KG1 (cell line): ENCODE measurements around the gene KCNJ1.

Experiments
- DNase-seq: peaks from one replicate; lab custom pipeline; 2025; lab: John Stamatoyannopoulos, UW

The KCNJ1 gene

DNA sequence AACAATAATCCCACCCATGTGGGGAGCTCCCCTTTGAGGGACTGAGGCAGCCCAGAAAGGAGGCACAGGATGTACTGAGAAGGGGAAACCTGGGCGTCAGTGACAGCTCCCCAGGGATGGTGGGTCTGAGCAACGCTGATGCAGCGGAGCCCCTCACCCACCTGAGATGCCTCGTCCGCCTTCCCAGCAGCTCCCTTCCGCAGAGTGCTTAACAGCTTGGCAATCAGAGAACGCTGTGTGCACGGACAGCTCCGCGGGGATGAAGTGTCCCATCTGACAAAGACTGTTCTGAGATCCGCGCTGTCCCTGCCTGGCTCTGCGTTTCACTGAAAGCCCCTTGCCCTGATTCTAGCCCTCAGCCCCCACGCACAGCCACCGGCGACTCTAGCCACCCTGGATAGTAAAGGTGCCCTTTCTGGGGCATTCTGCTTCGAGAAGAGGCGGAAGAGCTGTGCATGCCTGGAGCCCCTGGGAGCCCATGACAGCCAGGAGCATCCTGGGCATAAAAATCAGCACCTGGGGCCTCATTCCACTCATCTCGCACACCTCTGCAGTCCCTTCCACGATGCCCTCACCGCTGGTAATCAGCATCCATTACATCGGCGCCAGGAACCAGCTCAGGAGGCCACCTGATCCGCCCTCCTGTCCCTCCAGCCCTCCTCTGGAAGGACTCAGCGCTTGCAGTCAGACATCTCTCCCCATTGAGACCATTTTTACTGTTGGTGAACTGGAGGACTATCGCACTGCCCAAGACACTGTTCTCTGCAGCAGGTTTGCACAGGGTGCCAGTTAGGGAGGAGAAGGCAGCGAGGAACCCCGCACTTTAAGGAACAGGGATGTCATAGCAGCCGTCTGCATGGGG is 34.8 kb upstream of the KCNJ1 start:
- no peak for DNase-seq

DNA sequence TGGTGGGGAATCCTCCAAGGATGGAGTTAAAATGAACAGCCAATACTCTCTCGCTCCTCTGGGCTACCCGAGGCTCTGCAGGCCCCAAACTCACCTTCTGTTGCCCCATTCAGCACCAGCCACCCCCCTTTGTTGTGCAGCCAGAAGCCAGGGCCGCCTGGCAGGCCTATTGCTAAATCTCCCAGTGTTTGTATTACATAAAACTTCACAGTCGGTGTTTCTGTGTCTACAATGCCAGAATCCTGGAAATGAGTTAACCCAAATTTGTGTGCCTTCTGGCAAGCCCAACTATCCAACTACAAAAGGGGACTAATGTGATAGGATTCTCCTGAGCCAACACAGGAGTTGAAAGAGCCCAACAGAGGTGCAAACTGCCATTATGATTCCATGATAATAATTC is 33.4 kb upstream of the KCNJ1 start:
- DNase-seq = no peak

DNA sequence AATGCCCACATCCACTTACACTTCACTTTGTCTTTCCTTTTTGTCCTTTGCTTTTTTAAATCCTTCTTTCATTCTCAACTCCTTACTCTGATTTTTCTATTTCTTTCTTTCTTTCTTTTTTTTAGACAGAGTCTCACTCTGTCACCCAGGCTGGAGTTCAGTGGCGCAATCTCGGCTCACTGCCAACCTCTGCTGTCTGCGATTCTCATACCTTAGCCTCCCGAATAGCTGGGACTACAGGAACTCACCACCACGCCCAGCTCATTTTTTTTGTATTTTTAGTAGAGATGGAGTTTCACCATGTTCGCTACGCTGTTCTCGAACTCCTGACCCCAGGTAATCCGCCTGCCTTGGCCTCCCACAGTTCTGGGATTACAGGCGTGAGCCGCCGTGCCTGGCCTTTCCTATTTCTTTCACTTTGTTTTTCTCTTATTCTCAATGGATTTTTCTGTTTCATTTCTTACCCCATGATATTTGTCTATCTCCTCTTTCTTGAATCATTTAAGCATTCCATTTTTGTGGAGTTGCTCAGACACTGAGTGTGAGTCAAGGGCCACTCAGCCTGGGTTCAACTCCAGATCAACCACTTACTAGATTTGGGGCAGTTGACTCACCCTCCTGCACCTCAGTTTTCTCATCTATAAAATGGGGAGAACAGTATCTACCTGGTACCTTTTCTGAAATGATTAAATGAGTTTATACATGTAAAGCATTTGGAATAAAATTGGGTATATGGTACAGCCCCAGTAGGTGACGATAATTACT is 31.7 kb upstream of the KCNJ1 start:
- no peak for DNase-seq

DNA sequence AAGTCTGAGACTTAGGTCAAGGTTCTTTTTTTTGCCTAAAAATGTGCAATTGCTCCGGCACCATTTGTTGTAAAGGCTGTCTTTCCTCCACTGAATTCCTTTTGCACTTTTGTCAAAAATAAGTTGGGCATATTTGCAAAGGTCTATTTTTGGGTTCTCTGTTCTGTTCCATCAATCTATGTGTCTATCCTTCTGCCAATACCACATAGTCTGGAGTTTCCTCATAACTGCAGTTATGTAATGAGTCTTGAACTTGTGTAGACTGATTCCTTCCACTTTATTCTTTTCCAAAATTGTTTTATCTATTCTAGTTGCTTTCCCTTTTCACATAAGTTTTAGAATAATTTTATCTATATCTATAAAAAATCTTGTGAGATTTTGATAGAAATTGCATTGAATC is 30.7 kb upstream of the KCNJ1 start:
- DNase-seq = no peak

DNA sequence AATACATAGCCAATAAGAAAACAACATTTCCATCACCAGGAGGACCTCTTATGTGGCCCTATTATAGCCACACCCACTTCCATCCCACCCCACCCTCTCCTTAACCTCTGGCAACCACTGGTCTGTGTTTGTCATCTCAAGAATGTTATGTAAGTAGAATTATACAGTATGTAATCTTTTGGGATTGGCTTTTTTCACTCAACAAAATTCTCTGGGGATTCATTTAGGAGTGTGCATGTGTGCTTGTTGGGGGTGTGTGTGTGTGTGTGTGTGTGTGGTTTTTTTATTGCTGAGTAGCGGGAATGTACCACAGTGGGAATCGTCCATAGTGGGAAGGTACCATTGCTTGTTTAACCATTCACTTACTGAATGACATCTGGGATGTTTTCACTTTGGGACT is 29.3 kb upstream of the KCNJ1 start:
- DNase-seq = no peak

DNA sequence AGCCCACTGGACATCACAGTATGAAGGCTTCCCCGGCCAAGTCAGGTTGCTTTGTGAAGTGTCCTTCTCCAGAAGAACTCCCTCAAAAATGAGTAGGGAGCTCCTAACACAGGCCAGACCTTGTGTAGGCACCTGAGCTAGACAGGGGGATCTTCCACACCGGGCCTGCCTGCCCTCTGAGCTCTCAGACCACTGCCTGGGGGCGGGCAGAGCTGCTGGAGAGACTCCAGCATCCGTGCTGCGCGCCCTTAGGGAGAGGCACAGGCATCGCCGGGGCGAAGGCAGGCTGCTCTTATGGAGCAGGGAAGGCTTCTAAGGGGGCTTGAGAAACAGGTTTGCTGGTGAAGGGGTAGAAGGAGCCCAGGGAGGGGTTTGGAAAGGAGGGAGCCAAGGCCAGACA is 28.4 kb upstream of the KCNJ1 start:
- no peak for DNase-seq

DNA sequence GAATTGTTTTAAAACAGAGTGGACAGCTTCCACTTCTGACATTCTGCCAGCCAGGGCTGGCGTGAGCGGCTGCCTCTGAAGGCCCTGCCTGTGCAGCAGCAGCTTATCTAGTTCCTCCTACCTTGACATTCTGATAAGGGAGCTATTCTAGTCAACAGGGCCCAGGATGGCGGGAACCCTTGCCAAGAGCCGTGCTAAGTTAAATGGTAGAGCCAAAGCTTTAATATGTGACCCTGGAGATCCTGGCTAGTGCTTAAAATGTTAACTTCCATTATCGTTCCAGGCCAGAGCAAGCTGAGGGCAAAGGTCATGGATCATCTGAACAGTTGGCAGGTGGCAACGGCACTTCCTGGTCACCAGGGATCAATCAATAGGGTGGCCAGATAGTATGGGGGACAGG is 27.6 kb upstream of the KCNJ1 start:
- no peak for DNase-seq

DNA sequence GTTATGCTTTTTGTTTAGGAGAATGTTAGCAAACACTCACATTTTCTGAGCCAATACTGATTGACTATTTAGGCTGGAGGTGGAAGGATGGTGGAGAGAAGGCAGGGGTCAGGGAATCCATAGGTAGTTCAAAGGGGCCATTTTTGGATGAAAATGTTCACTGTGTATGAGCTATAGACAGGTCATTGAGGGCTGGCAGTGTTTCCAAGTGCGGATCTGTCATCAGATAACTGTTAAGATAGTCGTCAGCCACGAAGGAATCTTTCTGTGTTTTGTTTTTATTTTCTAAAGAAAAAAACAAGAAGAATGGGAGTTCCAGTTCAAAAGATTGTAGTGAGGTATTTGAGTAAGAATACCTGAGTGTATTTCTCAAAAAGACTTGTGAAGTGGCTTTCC is 27.2 kb upstream of the KCNJ1 start:
- DNase-seq = no peak

DNA sequence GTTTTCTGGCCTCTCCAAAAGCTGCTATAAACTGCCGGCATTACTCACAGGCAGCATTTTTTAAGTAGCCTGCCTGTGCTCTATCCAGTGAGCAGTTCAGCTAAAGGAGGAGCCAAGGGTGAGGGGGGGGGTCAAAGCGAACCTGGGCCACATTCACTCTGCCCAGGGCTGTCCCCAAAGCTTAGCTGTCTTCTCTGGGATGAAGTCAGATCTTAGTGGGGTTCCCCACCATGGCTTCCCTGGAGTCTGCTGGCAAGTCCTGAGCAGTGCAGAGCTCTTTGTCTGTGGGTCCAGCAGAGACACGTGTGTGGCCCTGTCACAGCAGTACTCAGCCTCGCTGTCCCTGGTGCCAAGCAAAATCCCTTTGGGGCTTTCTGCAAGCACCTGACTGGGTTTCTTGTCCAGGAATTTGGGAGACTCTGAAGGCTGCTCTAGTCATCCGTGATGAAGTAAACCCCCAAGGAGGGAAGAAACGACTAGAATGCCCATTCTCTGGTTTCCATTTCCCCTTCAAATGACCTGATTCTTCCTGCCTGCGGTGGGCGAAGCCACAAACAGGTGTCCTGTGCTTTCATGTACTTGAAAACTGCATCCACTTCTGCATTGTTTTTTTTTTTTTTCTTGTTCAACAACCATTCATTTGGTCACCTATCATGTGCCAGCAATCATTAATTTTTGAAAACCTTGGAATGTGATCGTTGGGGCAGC is 26.6 kb upstream of the KCNJ1 start:
- no peak for DNase-seq

DNA sequence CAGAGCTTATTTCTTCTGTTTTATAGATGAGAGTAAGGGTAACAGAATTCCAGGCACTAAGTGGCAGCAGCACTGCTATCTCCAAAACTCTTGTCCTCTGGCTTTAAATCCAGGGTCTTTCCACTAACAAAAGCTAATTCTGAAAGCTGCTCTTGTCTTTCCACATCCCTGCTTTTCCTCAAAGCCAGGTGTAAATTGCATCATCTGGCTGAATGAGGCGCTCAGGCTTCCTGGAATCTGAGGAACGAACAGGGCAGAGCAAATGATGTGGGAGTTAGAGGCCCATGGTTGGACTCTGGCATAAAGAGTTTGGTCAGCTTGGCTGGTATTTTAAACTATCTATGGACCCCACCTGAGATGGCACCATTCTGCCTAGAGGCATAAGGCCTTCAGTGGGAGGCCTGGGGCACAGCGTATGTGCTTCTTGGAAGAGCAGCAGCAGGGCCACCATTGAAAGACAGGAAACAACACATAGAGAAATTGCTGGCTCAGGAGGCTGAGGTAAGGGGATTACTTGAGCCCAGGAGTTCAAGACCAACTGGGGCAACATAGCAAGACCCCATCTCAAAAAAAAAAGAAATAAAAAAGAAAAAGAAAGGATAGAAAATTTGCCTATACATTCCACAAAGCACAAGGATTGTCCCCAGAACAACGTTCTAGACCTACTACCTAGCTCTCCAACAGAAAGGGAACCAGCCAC is 25.9 kb upstream of the KCNJ1 start:
- no peak for DNase-seq

DNA sequence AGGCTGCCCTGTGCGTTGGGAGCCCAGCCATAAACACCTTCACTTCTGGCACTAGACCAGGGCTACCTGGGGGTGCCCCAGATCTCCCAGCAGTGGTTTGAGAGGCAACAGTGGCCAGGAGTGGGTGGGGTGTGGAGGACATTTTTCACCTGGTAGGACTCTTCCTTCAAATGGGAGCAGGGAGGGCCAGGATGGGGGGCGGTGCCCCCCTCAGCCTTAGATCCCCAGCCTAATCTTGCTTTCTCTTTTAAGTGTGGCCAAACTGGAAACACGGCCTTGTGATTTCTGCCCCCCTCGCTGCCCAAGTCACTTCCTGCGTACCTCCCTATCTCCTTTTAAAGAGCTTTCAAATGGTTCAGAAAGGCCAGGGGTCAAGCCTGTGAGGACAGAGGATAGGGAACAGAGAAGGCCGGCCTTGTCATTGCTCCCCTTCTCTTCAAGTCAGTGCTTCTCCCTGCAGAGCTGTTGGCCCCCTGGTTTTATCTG is 24.9 kb upstream of the KCNJ1 start:
- DNase-seq = no peak

DNA sequence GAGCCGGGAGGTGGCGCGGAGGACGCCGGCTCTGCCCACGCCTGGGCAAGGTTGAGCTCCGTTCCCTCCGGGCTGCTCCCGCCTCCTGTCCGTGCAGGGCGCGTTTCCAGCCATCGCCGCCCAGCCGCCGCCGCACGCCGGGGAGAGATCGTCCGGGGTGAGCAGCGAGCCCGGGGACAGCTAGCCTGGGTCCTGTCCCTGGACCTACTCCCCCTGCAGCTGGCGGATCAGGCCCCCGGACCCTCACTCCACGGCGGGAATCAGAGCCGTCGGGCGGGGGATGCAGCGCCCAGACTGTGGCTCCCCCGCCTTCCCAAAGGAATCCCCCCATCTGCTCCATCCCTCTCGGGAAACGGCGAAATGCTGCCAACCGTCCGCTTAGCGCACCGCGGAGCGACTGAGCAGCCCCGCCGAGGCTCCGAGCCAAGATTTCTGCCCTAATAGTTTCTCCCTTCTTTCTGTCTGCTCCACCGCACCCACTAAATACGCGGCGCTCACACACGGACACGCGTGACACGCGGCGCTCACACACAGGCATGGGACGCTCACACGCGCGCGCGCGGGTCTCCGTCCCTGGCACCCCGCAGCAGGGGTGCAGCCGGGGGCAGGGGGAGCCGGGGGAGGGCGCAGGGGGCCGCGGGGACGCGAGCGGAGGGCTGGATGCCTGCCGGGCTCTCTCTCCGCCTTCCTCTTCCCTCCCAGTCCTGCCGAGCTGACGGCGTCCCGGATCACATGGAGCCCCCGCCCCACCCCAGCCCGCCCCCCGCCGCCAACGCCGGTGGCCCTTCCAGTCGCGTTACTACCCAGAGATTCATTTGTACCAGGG is 23.7 kb upstream of the KCNJ1 start, which contains the start of gene KCNJ5:
TSS of gene KCNJ5 (plus strand) at position 814 of the 826 bp plus-strand sequence. CDS start 19,918 bp downstream, outside the sequence.
- no peak for DNase-seq

DNA sequence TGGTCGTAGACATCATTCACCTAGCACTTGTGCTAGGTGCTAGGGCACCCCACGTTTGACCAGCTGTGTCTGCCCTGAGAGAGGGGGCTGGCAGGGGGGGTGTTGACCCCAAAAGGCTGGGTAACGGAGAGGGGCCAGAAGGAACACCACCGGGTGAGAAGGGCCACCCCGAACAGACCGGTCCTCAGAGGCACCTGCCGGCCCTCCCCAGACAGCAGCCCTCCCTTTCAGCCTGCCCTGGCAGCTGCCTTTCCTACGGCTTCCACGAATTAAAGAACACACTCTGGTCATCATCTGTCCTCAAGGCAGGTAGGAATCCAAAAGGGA is 23.1 kb upstream of the KCNJ1 start:
- DNase-seq = no peak

DNA sequence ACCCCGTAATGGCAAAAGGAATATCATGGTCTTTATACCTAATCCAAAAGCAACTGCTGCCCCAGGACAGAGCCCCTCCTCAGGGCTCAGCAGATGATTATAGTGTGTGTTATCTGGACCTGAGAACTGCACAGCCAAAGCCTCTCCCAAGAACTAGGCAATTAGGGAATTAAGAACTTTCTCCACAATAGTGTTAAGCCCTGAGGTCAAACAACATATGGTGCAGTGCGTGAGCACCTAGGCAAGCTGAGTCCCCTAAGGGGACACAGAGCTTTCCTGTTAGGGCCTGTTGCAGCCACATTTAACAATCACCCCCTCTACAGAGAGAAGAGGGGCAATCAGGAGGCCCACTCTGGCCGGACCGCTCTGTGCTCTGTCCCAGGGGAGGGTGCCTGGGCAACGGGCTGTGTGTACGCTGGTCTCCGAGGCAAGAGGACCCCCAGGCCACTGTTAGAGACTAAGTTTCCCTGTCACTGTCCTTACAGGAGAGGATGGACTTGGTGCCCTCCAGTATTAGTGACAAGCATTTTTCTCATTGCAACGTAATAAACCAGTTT is 22.6 kb upstream of the KCNJ1 start:
- DNase-seq = no peak

DNA sequence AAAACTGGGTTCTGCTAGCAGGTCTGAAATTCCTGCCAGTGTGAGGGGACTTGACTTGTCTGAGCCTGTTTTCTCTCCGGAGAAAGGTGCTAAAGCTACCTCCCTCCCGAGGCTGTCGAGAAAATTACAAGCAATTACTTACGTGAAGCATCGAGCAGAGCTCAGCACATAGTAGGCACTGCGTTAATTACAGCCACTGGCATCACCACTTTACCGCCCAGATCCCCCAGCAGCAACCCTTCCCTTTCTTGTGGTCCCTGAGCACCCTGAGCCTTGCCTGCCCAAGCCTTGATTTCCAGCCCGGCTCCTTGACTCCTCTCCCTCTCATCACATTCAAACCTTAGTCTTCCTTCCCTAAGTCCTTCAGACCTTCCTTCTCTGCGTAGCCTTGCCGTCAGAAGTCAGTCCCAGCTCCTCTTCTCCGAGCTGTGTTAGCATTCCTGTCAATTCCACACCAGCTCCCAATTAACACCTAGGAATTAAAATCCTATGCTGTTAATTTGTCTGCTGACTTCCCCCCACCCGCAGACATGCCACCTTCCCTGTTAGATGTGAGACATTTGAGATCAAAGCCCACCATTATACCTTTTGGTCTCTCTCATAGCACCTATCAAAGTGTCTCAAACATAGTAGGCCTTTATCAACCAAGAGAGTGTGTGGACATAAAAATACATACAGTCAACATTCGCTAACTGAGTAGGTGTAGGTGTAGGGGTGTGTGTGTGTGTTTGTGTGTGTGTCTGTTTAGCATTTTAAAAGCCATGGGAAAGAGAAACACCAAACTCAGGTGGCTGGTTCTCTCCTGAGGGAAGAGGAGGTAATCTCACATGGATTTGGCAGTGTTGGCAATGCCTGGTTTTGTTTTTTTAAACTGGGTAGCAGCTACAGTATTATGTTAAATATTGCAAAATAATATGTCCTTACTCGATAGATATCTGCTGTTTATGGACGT is 21.2 kb upstream of the KCNJ1 start:
- no peak for DNase-seq

DNA sequence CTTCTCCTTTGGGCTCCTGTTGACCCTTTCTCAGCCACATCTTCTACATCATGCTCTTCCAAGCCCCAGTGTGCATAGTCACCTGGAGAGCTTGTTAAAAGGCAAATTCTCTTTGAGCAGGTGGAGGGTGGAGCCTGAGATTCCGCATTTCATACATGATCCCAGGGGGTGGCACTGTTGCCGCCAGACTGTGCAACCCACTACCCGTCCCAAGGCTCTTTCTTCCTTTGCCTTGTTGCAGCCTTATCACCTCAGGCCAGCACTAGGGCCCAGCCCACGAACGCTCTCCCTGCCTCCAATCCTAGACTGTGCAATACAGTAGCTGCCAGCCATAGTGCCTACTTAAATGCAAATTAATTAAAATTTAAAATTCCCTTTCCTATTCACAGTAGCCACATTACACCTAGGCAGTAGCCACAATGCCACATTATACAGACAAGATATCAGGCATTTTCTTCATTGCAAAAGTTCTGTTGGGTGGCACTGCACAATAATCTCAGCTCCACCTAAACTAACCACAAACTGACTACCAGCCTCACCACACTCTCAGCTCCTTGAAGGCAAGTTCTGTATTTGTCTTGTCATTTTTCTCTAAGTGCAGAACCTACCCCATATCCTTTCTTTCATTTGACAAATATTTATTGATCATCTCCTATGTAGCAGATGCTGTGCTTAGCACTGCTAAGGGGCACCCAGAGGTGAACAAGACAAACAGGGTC is 19.5 kb upstream of the KCNJ1 start:
- DNase-seq = no peak

DNA sequence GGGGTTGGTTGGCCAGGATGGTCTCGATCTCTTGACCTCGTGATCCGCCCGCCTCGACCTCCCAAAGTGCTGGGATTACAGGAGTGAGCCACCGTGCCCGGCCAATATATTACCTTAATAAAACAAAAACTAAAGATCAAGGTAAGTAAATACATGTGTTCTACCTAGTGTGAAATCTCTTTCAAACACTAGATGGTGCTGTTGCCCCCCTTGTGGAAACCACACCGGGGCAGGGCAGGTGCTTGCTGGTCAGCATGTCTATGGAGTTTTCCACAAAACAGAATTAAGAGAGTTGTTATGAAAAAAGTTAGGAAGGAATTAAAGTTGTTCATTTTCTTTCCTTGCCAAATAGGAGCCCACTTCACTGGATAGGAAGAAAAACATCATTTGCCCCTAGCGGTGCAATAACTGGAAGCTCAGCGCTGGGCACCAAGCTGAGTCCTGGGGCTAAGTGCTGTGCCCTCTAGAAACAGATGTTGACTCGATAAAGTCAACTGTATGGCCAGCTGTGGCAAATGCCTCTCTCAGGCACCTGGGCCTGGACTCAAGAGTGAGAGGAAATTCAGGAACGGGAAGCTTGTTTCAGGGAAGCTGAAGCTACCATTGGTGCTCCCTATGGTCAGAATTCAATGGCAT is 17.7 kb upstream of the KCNJ1 start:
- DNase-seq = peak; percentile 39

DNA sequence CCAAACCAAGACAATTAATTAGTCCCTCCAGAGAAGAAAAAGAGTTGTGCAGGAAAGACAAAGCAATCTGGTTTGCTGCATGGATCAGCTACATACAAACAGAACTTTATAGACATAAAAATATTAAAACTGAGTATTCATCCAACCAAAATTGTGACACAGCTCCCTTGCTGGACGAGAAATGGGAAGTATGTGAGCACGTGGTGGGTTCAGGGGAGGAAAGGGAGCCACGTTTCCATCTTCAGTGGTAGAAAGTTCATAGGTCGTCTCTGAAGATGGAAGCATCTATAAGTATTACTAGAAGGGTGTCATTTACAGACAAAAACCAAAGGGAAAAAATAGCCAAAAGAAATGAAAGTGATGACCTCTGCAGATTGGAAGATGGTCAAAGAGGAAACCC is 17.0 kb upstream of the KCNJ1 start:
- DNase-seq = no peak

DNA sequence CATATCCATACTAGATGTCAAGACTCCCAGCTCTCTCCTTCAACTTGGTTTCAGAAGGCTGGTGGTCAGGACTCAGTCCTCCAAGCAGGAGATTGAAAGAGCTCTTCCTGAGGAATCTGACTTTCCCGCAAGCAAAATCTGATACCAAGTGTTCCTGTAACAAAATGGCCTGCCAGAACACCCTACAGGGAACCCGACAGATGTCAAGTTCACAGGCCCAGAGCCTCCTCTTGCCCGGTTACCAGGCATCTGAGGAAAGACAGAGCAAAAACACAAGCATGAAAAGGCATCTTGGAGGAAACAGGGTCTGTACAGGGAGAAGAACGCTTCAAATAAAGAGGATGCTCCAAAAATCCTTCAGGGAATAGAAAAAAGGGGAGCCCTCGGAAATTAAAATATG is 15.4 kb upstream of the KCNJ1 start:
- DNase-seq = no peak
